ENCODE results near the gene M1AP.

DNA sequence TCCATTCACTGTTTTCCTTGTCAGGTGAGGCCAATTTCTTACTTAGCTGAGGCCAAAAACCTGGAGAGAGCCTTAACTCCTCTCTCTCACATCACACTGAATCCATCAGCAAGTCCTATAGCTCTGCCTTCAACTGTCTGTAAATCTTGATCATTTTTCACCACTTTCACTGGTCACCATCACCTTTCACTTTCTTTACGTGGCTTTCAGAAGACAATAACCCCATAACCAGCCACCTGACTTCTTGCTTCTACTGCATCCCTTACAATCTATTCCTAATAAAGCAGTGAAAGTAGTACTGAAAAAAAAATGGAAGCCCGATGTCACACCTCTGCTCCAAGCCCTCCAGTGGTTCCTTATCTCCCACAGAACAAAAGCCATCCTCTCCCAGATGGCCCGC lies 102.1 kb downstream of the M1AP start:
- TF ChIP-seq RAD21 (IDR thresholded peaks at IDR 0.05 in 1 of 2, conservative IDR thresholded peaks at IDR 0.05 in 1 of 2; ENCODE audit: low read depth in 2 of 2, low read length in 2 of 2) (no peak), EZH2 (IDR thresholded peaks at IDR 0.05; ENCODE audit: low read depth, low read length, severe bottlenecking) (no peak)
